ENCODE data around the gene IL17F. TPM values are rescaled to one million over a fixed set of nuclear protein-coding genes. Genes with fewer than 3 reads are reported as not detected.

The IL17F gene
- total RNA-seq, 1 experiment from 2014 or later: not detected

GRCh38 chr6:52245425-52245824 is 1.1 kb upstream of the IL17F start:
- DNase-seq (ENCODE audit: low read depth): no peak

- DNase-seq (ENCODE audit: low read depth): no peak
These were observed 912 bp downstream of the IL17F start for GRCh38 chr6:52243282-52243893.

GRCh38 chr6:52241819-52242218 is 2.5 kb downstream of the IL17F start:
- no peak for DNase-seq (ENCODE audit: low read depth)

- DNase-seq (ENCODE audit: low read depth): peak; percentile 88
These were observed 10.1 kb downstream of the IL17F start for GRCh38 chr6:52233975-52234823.

- DNase-seq (ENCODE audit: low read depth): no peak
These were observed 11.3 kb downstream of the IL17F start for GRCh38 chr6:52233005-52233404.

GRCh38 chr6:52231406-52232127 is 12.7 kb downstream of the IL17F start:
- peak; percentile 62 for DNase-seq (ENCODE audit: low read depth)

GRCh38 chr6:52230685-52231084 is 13.6 kb downstream of the IL17F start:
- DNase-seq (ENCODE audit: low read depth): peak; percentile 14

GRCh38 chr6:52227495-52227894 is 16.8 kb downstream of the IL17F start:
- DNase-seq (ENCODE audit: low read depth): peak; percentile 60

- DNase-seq (ENCODE audit: low read depth): peak; percentile 77
These were observed 23.0 kb downstream of the IL17F start for GRCh38 chr6:52221302-52221701.

GRCh38 chr6:52217761-52218160 is 26.5 kb downstream of the IL17F start:
- no peak for DNase-seq (ENCODE audit: low read depth)

- DNase-seq (ENCODE audit: low read depth): peak; percentile 16
These were observed 27.2 kb downstream of the IL17F start for GRCh38 chr6:52216932-52217575.

GRCh38 chr6:52215787-52216186 is 28.5 kb downstream of the IL17F start:
- DNase-seq (ENCODE audit: low read depth): no peak

- DNase-seq (ENCODE audit: low read depth): no peak
These were observed 31.2 kb downstream of the IL17F start for GRCh38 chr6:52213127-52213526.

- DNase-seq (ENCODE audit: low read depth): no peak
These were observed 34.1 kb downstream of the IL17F start for GRCh38 chr6:52210227-52210626.

- DNase-seq (ENCODE audit: low read depth): no peak
These were observed 34.5 kb downstream of the IL17F start for GRCh38 chr6:52209770-52210169.

GRCh38 chr6:52208612-52209011 is 35.7 kb downstream of the IL17F start:
- DNase-seq (ENCODE audit: low read depth): no peak

- DNase-seq (ENCODE audit: low read depth): peak; percentile 41
These were observed 37.2 kb downstream of the IL17F start for GRCh38 chr6:52207066-52207465.

GRCh38 chr6:52201493-52201892 is 42.8 kb downstream of the IL17F start:
- DNase-seq (ENCODE audit: low read depth): no peak

GRCh38 chr6:52201046-52201445 is 43.3 kb downstream of the IL17F start:
- no peak for DNase-seq (ENCODE audit: low read depth)

- DNase-seq (ENCODE audit: low read depth): peak; percentile 30
These were observed 44.2 kb downstream of the IL17F start for GRCh38 chr6:52200088-52200487.

- DNase-seq (ENCODE audit: low read depth): no peak
These were observed 48.4 kb downstream of the IL17F start for GRCh38 chr6:52195886-52196285.

GRCh38 chr6:52191824-52192223 is 52.5 kb downstream of the IL17F start:
- DNase-seq (ENCODE audit: low read depth): no peak
